Sciatic nerve (tissue), 2 donors: Measurements from ENCODE around the gene GUCA1A. TPM values are rescaled to one million over a fixed set of nuclear protein-coding genes. Genes with fewer than 3 reads are reported as not detected.
"Not testable (repeated sequence)": the region's sequence is repeated elsewhere in the genome, so short reads cannot be mapped to it uniquely, and the experiment has no call there.

ENCODE experiments used
- ATAC-seq: fragments of 200-7000 bp; cut with Tn5 transposase; one replicate; pipeline ENCODE4 v1.9.1; 2020; ENCODE audit warnings: mild to moderate bottlenecking, moderate library complexity
- DNase-seq: peaks from one replicate; pipeline ENCODE4 v3.0.0-alpha.2; 2020; ENCODE audit warnings: low spot score
- intact Hi-C: fragments of 100-400 bp; cut with DNase I; formaldehyde crosslinking; loops from one replicate; pipeline ENCODE4 v1.14.2; 2022
- total RNA-seq: library from RNA; stranded (reverse); fragmentation: NEBNext Ultra II Directional; extraction: Animal tissue kit (Norgen Biotek cat#: 25700); gene quantifications from one replicate; pipeline ENCODE4 v1.2.1, GENCODE V29; 2021
- donor health status: DM: no; HTN: no; CAD: no.
- donor health status: DM: no; HTN: no; CAD: no.

Gene GUCA1A
- total RNA-seq, 1 donor from 2014 or later = not detected

- DNase-seq (no peak), ATAC-seq (no peak)
- intact Hi-C loops = no loop called here
Observed at GRCh38 chr6:42141603-42142117, 31.5 kb upstream of the GUCA1A start.

GRCh38 chr6:42142118-42142835 is 30.9 kb upstream of the GUCA1A start, which contains the start of gene C6orf132:
Gene C6orf132 (minus strand): TSS chr6:42142620. CDS start chr6:42142444, 176 bp downstream.
- no peak for DNase-seq
- peak; percentile 59 for ATAC-seq
- intact Hi-C loops = no loop called here

- intact Hi-C loops = no loop called here
- DNase-seq (no peak), ATAC-seq (no peak)
Observed at GRCh38 chr6:42147138-42147562, 26.0 kb upstream of the GUCA1A start.

- ATAC-seq = no peak
- intact Hi-C loops = no loop called here
- no peak for DNase-seq
Observed at GRCh38 chr6:42148058-42148457, 25.1 kb upstream of the GUCA1A start.

- intact Hi-C loops = no loop called here
- DNase-seq (no peak), ATAC-seq (no peak)
Observed at GRCh38 chr6:42150254-42150653, 22.9 kb upstream of the GUCA1A start.

GRCh38 chr6:42152024-42152423 is 21.1 kb upstream of the GUCA1A start:
- ATAC-seq (no peak), DNase-seq (no peak)
- intact Hi-C loops = no loop called here

GRCh38 chr6:42152528-42153213 is 20.5 kb upstream of the GUCA1A start:
- ATAC-seq, DNase-seq, intact Hi-C loops: not testable (repeated sequence)

- DNase-seq (no peak), ATAC-seq (no peak)
- intact Hi-C loops = no loop called here
Observed at GRCh38 chr6:42153921-42154320, 19.2 kb upstream of the GUCA1A start.

- ATAC-seq = no peak
- intact Hi-C loops = no loop called here
- DNase-seq = no peak
Observed at GRCh38 chr6:42154461-42155209, 18.5 kb upstream of the GUCA1A start.

- no peak for DNase-seq
- ATAC-seq = no peak
- intact Hi-C loops = no loop called here
Observed at GRCh38 chr6:42155293-42155692, 17.9 kb upstream of the GUCA1A start.

- intact Hi-C loops = no loop called here
- no peak for ATAC-seq
- no peak for DNase-seq
Observed at GRCh38 chr6:42156638-42157037, 16.5 kb upstream of the GUCA1A start.

GRCh38 chr6:42158011-42158410 is 15.2 kb upstream of the GUCA1A start:
- ATAC-seq = peak; percentile 58

GRCh38 chr6:42158631-42159030 is 14.5 kb upstream of the GUCA1A start:
- intact Hi-C loops = no loop called here
- ATAC-seq (no peak), DNase-seq (no peak)

More at GRCh38 chr6:42158011-42158410, 15.2 kb upstream of the GUCA1A start:
- intact Hi-C loops = no loop called here
- no peak for DNase-seq

GRCh38 chr6:42159431-42160024 is 13.6 kb upstream of the GUCA1A start:
- intact Hi-C loops = loop anchor here (10.0 kb wide), 1 partner anchor 85 kb away; no protein-coding TSS in a partner anchor
- DNase-seq = no peak
- ATAC-seq = no peak

- DNase-seq (no peak), ATAC-seq (no peak)
- intact Hi-C loops = loop anchor here (10.0 kb wide), 1 partner anchor 88 kb away; no protein-coding TSS in a partner anchor
Observed at GRCh38 chr6:42162384-42162783, 10.8 kb upstream of the GUCA1A start.

GRCh38 chr6:42162812-42163211 is 10.4 kb upstream of the GUCA1A start:
- DNase-seq (no peak), ATAC-seq (no peak)
- intact Hi-C loops = loop anchor here (10.0 kb wide), 1 partner anchor 88 kb away; no protein-coding TSS in a partner anchor

- DNase-seq = no peak
- intact Hi-C loops = loop anchor here (10.0 kb wide), 1 partner anchor 89 kb away; no protein-coding TSS in a partner anchor
- no peak for ATAC-seq
Observed at GRCh38 chr6:42163981-42164380, 9.2 kb upstream of the GUCA1A start.

GRCh38 chr6:42165016-42165415 is 8.1 kb upstream of the GUCA1A start:
- ATAC-seq (no peak), DNase-seq (no peak)
- intact Hi-C loops = loop anchor here (10.0 kb wide), 1 partner anchor 90 kb away; no protein-coding TSS in a partner anchor
